Measurements from ENCODE around the gene LRIG1.

The LRIG1 gene

GRCh38 chr3:66451766-66452165, 49.1 kb downstream of the LRIG1 start:
- no peak overlapping the region for H3K4me3 ChIP-seq (ENCODE audit: control insufficient read depth, low read depth, low read length)
- TF ChIP-seq, protein P1, sequence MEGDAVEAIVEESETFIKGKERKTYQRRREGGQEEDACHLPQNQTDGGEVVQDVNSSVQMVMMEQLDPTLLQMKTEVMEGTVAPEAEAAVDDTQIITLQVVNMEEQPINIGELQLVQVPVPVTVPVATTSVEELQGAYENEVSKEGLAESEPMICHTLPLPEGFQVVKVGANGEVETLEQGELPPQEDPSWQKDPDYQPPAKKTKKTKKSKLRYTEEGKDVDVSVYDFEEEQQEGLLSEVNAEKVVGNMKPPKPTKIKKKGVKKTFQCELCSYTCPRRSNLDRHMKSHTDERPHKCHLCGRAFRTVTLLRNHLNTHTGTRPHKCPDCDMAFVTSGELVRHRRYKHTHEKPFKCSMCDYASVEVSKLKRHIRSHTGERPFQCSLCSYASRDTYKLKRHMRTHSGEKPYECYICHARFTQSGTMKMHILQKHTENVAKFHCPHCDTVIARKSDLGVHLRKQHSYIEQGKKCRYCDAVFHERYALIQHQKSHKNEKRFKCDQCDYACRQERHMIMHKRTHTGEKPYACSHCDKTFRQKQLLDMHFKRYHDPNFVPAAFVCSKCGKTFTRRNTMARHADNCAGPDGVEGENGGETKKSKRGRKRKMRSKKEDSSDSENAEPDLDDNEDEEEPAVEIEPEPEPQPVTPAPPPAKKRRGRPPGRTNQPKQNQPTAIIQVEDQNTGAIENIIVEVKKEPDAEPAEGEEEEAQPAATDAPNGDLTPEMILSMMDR (IDR thresholded peaks at IDR 0.05; ENCODE audit: control insufficient read depth, insufficient read depth, low read depth, low read length, missing control alignments) = no peak
- no peak for DNase-seq (ENCODE audit: low read depth)

DNA sequence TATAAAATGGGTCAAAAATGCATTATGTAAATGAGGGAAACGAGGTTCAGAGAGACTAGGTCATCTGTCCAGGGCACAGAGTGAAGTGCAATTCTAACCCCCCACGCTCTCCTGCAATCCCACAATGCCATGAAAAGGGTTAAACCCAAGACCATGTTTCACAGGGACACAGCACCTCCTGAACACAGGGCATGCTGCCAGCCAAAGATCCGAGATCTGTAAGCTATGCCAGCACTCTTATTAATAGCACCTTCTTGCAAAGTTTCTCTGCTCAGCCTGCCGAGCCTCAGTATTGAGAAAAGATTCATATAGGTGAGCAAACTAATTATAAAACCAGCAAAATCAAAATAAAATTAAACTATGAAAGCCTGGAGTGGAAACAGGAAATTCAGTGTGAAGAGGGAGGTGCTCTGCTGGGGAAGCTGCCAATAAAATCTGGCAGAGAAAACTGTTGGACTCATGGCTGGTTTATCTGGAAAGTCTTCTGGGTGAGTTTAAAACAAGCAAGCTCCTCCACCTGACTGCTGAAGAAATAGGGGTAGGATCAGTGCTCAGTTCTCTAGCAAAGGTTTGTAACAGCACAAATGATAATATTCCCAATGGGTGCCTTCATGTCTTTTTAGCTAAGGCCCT, 50.3 kb downstream of the LRIG1 start:
- TF ChIP-seq, protein P1 (IDR thresholded peaks at IDR 0.05; ENCODE audit: control insufficient read depth, insufficient read depth, low read depth, low read length, missing control alignments) = no peak
- H3K4me3 ChIP-seq (ENCODE audit: control insufficient read depth, low read depth, low read length) = no peak overlapping the region
- DNase-seq (ENCODE audit: low read depth) = peak; percentile 42

DNA sequence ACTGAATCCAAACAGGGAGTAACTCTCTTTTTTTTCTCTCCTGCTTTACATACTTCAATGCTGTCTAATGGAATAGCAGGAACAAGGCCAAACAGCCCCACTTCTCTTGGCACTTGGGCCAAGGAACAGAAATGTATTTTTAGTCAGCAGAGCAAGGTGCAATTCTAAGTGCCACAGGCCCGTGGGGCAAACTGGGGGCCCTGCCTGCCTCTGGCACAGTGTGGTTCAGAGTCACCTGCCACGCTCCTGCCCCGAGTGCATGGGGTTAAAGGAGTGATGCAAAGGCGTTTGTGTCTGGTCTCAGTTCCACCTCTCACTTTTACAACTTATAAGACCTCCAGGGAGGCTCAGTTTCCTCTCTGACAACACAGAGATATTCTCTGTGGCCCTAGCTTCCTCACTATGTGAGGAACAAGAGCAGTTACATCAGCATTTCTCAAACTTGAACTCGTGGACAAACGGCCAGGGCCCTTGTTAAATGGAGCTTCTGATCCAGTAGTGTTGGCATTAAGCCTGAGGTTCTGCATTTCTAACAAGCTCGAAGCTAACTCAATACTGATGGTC, 51.3 kb downstream of the LRIG1 start:
- DNase-seq (ENCODE audit: low read depth) = no peak
- TF ChIP-seq, protein P1 (IDR thresholded peaks at IDR 0.05; ENCODE audit: control insufficient read depth, insufficient read depth, low read depth, low read length, missing control alignments) = no peak

GRCh38 chr3:66444146-66444644, 56.6 kb downstream of the LRIG1 start:
- TF ChIP-seq, protein P1 (IDR thresholded peaks at IDR 0.05; ENCODE audit: control insufficient read depth, insufficient read depth, low read depth, low read length, missing control alignments) = no peak
- no peak for DNase-seq (ENCODE audit: low read depth)

More for the DNA sequence above, 51.3 kb downstream of the LRIG1 start:
- no peak overlapping the region for H3K4me3 ChIP-seq (ENCODE audit: control insufficient read depth, low read depth, low read length)

GRCh38 chr3:66443118-66443803, 57.6 kb downstream of the LRIG1 start:
- DNase-seq (ENCODE audit: low read depth) = no peak
- TF ChIP-seq, protein P1 (IDR thresholded peaks at IDR 0.05; ENCODE audit: control insufficient read depth, insufficient read depth, low read depth, low read length, missing control alignments) = no peak
- H3K4me3 ChIP-seq (ENCODE audit: control insufficient read depth, low read depth, low read length) = no peak overlapping the region

More at GRCh38 chr3:66444146-66444644, 56.6 kb downstream of the LRIG1 start:
- no peak overlapping the region for H3K4me3 ChIP-seq (ENCODE audit: control insufficient read depth, low read depth, low read length)

GRCh38 chr3:66442254-66443117, 58.3 kb downstream of the LRIG1 start:
- TF ChIP-seq, protein P1 (IDR thresholded peaks at IDR 0.05; ENCODE audit: control insufficient read depth, insufficient read depth, low read depth, low read length, missing control alignments) = no peak
- H3K4me3 ChIP-seq (ENCODE audit: control insufficient read depth, low read depth, low read length) = peak overlapping the region; percentile 17
- DNase-seq (ENCODE audit: low read depth) = peak; percentile 48

Data from AG09309 (cell line).